GM19438 (cell line): ENCODE results near the gene OCSTAMP.

ENCODE experiments used
- ATAC-seq: cut with Tn5 transposase; IDR thresholded peaks from one replicate; pipeline ENCODE4 v1.9.1; 2021; ENCODE audit warnings: low read depth; ENCODE audit not compliant: unreplicated experiment

The OCSTAMP gene

DNA sequence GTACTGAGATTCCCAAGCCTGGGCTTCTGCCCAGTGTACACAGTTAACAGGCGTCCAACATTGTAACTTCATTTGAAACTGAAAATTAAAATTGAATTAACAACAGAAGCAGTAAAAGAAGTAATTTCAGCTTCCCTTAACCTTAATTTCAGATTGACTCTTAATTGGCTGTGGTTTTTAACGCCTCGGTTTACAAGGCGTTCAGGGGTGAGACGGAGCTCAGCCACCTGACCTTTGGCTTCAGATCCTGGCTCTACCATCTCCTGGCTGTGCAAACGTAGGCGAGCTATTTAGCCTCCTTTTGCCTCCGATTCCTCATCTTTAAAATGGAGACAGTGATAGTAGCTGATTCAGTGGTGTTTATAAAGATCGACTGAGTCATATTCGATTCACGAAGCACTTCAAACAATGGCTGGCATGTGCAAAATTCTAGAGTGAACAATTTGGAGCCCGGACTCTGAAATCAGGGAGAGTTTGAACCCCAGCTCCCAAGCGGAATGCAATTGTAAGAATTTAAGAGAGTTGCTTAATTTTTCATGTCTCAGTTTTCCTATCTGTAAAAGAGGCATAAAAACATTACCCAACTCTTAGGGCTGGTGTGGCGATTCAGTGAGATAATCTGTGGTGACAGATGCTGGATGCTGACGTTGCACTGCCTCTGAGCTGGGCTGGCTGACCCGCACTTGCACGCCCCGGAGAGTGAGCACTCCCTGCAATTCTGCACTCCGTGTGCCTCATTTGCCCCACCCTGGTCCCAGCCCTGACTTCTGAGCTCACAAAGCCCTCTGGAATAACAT, 23.5 kb upstream of the OCSTAMP start:
- no peak for ATAC-seq

- ATAC-seq: no peak
These were observed 22.8 kb upstream of the OCSTAMP start for GRCh38 chr20:46573234-46573633.

- no peak for ATAC-seq
These were observed 22.3 kb upstream of the OCSTAMP start for GRCh38 chr20:46572790-46573189.

- ATAC-seq: no peak
These were observed 21.7 kb upstream of the OCSTAMP start for GRCh38 chr20:46572153-46572552.

DNA sequence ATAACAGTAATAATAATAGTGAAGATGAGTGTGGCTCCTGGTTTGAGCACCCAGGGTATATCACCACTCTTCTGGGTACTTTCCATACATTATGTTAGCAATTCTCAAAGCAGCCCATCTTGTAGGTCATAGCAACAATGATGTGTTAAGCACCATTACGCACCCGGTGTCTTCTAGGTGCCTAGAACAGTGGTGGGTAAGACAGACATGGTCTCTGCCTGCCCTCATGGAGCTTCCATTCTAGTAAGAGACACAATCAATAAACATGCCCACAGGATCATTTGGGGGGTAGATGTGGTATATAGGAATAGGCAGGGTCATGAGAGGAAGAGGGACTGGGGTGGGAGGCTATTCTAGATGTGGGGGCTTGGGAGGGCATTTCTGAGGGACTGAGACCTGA, 21.0 kb upstream of the OCSTAMP start:
- ATAC-seq: no peak

DNA sequence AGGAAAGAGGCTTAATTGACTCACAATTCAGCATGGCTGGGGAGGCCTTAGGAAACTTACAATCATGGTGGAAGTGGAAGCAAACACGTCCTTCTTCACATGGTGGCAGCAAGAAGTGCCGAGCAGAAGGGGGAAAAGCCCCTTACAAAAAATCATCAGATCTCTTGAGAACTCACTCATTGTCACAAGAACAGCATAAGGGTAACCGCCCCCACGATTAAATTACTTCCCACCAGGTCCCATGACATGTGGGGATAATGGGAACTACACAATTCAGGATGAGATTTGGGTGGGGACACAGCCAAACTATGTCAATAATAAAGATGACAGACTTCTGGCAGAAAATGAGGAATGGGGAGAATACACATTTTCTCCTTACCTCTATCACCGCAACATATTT, 20.5 kb upstream of the OCSTAMP start:
- no peak for ATAC-seq

DNA sequence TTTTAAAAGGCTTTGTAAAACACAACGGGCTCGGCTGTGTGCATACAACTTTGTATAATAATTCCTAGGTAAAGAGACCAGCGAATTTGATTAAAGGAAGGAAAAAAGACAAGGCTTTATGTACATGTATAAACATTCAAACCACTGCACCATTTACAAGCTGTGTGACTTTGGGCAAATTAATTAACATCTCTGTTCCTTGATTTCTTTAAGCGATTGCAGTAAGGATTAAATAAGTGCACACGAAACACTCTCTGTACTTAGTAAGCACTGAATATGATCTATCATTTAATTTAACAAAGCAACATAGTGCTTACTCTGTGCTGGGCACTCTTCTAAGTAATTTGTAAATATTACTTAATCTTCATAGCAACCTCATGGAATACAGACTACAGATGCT, 19.5 kb upstream of the OCSTAMP start:
- ATAC-seq: no peak

DNA sequence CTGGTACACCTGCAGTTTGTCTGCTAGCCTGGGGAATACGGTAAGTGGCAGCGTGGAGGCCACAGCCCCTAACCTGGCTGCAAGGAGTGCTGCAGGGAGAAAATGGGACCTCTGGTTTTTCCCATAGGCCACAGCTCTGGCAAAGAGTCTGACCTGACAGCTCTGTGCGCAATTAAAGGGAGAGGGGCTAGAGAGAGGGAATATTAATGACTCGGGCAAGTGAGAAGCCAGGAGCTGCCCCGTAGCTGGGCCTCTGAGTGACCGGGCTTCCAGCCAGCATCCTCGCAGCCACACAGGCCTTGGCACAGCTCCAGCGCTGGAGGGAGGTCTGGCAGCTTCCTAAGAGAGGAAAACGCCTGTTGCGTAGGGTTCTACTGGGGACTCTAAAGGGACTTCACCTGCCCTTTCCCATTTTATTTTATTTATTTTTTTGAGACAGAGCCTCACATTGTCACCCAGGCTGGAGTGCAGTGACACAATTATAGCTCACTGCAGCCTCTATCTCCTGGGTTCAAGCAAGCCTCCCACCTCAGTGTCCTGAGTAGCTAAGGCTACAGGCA, 18.2 kb upstream of the OCSTAMP start:
- no peak for ATAC-seq

GRCh38 chr20:46566125-46566524, 15.7 kb upstream of the OCSTAMP start:
- ATAC-seq: no peak

GRCh38 chr20:46564241-46564957, 13.9 kb upstream of the OCSTAMP start:
- no peak for ATAC-seq

GRCh38 chr20:46563860-46564221, 13.4 kb upstream of the OCSTAMP start:
- no peak for ATAC-seq

GRCh38 chr20:46563170-46563859, 12.9 kb upstream of the OCSTAMP start:
- ATAC-seq: no peak

DNA sequence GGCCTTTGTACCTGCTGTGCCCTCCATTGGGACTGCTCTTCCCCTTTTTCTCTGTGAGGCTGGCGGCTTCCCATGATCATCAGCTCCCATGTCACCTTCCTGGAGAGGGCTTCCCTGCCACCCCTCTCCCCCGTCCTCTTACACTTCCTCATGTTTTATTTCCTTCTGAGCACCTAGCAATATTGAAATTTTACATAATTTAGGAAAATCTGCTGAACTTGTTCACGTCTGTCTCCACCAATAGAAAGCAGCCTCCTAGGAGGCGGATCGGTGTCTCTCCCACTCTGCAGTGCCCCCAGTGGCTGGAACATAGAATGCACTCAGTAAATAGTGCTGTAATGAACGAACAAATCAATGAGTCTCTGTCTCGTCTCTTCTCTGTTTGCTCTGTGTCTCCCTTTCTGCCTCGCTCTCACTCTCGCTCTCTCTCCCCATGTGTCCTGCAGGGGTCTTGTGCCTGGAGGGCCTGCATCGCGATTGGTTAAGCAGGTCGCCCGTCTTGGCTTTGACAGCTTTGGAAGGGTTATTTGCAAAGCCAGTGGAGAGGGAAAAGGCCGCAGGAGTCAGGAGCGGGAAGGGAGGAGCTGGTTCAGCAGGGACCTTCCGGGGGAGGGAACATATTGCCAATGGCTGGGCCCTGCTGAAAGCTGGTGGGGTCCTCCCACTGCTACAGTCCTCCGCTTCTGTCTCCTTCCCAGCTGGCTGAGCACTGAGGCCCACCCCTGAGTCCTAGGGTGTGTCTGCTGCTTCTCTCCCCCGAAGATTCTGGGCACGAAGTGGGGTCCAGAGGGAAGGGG, 12.1 kb upstream of the OCSTAMP start:
- no peak for ATAC-seq

GRCh38 chr20:46562009-46562372, 11.5 kb upstream of the OCSTAMP start:
- no peak for ATAC-seq

- no peak for ATAC-seq
These were observed 9.4 kb upstream of the OCSTAMP start for GRCh38 chr20:46559685-46560440.

- no peak for ATAC-seq
These were observed 8.5 kb upstream of the OCSTAMP start for GRCh38 chr20:46559001-46559400.

- ATAC-seq: no peak
These were observed 8.1 kb upstream of the OCSTAMP start for GRCh38 chr20:46558511-46558959.

DNA sequence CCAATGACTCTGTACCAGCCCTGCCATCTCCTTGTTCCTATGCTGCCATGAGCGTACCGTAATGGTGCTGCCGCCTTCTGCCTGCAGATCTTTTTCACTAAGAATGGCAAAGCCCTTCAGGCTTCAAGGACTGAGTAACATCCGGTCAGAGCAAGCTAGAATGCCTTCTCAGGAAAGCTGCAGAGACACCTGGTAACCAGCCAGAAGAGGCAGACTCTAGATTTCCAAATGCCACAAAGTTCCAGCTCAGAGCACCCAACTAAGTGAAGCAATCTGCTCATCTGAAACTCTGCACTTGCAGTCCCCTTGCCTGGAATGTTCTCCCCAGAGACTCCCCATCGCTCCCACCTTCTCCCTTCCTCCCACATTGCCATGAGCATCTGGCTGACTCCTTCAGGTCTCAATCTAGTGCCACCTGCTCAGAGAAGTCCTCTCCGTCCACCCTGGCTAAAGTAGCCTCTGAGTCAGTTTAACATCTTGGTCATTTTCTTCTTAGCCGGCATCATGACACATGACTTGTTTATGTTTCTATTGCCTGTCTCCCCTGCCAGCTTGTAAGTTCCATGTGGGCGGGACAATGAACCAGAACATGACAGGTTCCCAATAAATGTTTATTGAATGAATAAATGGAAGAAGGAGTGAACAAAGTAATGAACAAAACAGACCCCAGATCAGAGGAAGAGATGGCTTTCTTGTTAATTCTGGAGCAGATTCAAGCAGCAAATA, 6.9 kb upstream of the OCSTAMP start:
- ATAC-seq: no peak

- no peak for ATAC-seq
These were observed 5.0 kb upstream of the OCSTAMP start for GRCh38 chr20:46555370-46555956.
